ENCODE results near the gene DDX54. TPM values are rescaled to one million over a fixed set of nuclear protein-coding genes. Genes with fewer than 3 reads are reported as not detected.
"Not testable (repeated sequence)": the region's sequence is repeated elsewhere in the genome, so short reads cannot be mapped to it uniquely, and the experiment has no call there.

Gene DDX54
- total RNA-seq, 1 donor from 2014 or later: 30.2 TPM

DNA sequence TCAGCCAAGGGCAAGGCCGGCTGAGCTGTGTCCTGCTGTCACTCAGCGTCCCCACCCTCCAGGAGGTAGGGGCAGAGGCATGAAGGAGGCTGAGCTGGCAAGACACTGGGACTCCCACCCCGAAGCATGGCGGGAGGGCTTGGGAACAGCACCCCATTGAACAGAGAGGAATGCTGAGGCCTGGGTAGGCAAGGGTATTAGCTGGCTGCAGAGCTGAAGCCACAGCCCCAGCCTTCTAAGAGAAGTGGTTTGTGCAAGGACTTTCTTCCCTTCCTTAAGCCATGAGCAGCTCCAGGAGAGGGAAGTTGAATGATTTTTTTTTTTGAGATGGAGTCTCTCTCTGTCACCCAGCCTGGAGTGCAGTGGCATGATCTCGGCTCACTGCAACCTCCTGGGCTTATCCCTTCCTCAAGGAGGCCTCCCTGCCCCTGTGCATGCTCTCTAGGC, 42.4 kb downstream of the DDX54 start:
- DNase-seq (ENCODE audit: low read depth in 2 of 2): no peak

DNA sequence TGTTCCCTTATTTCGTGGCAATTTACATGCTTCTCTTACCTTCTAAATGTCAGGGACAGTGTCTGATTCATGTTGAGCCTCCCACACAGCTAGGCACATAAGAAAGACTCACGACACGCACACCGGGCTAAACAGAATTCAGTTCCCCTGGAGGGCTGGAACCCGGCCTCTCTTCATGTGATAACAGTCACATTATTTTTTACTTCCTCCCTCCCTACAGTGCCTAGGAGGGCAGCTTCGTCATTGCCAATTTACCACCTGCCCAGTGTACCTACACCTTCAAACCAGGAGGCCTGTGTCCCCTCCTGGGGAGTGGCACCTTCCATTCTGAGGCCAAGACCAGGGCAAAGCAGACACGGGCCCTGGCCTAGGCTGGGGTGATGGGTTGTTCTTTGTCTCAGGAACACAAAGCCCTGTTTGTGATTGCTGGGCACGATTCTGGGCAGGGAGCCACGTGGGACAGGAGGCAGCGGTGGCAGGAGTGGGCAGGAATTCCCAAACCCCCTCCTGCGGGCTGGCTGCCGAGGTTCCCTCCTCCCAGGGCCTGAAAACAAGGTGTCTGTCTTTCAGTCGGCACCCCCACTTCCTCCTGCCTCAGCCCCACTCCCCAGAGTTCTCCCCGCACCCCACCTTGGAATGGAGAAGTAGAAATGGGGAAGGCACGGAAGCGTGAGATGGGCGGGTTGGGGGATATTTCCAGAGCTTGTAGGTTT, 42.9 kb downstream of the DDX54 start:
- no peak for DNase-seq (ENCODE audit: low read depth in 2 of 2)

DNA sequence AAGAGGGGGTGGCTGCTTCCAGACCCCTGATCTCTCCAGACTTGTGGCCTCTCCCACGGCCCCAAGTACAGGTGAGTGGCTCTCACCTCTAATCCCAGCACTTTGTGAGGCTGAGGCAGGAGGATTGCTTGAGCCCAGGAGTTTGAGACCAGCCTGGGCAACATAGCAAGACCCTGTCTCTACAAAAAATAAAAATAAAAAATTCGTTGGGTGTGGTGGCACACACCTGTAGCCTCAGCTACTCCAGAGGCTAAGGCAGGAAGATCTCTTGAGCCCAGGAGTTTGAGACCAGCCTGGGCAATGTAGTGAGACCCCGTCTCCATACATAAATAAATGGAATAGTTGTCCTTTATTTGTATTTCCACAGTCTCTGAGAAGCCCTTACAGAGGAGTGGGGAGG, 43.6 kb downstream of the DDX54 start:
- DNase-seq (ENCODE audit: low read depth in 2 of 2): not testable (repeated sequence)

DNA sequence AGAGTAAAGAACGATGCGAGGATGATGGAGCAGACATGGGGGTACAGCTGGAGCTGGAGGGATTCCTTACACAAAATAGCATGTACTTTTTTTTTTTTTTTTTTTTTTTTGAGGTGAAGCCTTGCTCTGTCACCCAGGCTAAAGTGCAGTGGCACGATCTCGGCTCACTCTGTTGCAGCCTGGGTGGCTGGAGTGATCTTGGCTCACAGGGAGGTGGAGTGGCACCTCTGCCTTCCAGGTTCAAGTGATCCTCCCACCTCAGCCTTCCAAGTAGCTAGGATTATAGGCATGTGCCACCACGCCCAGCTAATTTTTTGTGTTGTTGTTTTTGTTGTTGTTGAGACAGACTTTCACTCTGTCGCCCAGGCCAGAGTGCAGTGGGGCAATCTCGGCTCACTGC, 44.6 kb downstream of the DDX54 start:
- no peak for DNase-seq (ENCODE audit: low read depth in 2 of 2)

DNA sequence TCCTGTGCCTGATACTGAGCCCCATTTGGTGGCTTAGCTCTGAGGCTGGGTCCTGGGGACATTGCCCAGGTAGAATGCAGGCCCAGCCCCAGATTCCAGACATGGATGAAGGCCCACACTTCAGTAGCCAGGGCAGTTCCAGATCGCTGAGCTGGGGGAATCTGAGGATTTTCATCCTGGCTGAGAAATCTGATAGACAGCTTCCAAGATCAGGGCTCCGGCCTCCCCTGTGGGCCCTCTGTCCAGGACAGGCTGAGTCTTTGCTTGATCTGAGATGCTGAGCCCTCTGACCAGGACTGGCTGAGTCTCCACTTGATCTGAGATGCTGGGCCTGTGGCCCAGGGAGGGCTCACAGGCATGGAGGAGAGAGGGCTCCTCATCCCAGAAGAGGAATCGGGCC, 46.5 kb downstream of the DDX54 start:
- no peak for DNase-seq (ENCODE audit: low read depth in 2 of 2)

DNA sequence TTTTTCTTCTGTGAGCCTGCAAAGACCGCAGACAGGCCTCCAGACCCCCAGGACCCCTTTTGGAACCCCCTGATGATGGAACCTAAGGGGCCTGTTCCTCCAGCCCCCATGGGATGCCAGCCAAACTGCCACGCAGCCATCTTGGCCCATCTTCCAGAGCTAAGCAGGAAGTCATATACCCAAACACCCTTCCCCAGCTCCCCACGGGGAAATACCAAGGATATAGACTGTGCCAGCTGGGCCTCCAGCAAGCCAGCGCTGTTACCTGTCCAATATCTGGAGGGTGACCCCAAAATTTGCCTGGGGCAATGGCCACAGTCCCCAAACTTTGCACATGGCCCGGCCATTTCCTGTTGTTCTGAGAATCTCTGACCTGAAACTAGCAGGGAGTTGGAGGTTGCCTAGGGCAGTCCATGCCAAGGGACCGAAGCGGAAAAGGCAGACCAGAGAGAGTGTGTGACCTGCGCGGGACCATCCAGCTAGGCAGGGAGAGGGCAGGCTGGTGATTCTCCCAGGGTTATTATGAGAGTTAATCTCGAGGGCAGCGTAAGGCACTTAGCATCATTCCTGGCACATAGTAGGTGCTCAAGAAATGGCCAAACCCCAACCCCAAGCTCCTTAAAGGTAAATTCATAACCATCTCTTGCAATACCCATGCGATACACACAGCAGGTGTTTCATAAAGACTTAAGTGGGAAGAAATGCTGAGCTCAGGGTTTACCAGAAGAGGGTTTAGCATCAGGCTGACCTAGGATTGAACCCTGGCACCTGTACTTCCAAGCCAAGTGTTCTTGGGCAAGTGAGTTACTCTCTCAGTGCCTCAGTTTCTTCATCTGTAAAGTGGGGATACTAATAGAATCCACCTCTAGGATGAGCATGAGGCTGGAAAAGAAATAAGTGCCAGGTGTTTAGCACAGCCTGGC, 47.2 kb downstream of the DDX54 start:
- DNase-seq (ENCODE audit: low read depth in 2 of 2): no peak

DNA sequence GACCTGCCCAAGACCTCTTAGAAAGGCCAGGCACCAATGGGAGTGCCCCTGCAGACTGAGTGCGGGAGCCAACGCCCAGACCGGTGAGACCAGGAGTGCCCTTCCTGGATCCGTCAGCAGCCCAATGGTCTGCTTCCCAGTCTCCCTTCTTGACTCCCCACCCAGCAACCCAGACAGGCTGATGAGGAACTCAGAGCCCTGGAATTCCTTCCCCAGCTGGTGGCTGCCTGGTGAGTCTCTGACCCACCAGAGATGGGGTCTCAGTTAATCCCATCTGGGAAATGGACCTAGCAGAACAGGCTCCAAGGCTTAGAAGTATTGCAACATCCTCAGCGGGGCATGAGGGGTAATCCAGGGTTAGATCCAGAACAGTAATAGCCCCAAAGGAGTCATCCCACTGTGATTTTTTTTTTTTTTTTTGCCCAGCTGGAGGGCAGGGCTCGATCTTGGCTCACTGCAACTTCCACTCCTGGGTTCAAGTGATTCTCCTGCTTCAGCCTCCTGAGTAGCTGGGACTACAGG, 48.2 kb downstream of the DDX54 start:
- DNase-seq (ENCODE audit: low read depth in 2 of 2): no peak

DNA sequence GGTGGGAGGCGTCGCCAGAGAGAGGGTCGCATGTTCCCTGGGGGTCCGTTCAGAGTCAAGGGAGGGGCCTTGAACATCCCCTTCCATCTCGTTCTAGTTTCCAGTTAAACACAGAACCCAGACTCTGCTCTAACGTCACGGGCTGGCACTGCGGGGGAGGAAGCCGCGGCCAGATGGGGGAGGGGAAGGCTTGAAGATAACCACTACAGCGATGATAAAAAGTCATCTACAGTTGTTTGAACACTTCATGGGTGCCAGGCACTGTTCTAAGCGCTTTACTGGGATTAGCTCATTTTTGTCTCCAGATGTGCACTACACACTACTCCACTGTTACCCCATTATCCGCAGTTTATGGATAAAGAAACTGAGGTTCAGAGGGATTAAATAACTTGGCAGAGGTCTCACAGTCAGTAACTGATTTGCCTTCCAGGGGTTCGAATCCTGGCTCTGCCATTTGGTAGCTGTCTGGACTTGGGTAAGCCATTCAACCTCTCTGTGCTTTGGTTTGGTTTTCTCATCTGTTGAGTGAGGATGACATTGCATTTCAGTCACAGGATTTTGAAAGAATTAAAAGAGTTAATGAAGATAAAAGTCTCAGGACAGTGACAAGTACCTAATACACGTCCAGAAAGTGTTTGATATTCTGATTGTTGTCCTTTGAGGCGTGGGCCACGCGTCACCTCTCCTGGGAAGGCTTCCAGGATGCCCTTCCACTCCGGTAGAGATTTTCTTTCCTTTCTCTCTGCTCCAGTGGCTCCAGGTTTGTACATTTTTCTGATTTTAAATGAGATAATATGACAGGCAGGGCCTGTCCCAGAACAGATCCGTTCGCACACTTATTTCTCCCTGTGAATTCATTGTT, 48.9 kb downstream of the DDX54 start:
- no peak for DNase-seq (ENCODE audit: low read depth in 2 of 2)

DNA sequence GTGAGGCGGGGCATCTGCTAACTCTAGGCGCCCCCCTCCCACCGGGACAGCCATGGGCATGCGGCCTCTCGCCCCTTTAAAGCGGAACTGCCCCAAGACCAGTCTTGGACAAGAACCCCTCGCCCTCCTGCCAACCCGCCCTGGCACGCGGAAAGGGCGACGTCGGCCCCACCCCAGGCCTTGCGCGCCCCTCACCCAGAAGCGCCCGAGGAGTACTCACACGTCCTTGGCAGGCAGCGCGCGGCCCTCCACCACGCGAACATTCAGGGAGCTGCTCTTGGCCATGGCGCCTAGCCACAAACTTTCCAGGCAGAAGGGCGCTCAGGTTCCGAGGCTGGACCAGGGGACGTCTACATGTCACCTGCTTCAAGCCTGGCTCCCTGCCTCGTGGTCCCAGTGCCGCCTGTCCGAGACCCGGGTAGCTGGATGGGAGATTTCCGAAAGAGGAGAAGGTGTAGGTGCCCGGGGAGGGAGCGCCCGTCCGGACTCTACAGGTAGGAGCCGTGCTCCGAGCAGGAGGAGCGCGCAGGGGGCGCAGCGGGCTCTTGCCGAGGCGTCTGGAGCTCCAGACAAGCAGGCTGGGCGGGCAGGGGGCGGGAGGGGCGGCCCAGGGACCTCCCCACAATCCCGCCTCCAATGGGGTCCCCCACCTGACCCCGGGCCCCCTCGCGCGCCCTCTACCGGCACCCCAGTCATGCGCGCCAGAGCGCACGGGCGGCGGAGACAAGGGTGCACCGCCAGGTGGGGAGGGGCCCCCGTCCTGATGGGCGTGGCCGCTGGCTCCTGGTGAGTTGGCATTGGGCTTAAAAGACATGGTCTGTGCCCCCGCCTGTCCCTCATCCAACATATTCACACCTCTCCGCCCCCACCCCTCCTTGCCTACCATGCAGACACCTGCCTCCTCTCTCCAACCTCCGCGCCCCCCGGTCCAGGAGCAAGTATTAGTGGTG, 49.8 kb downstream of the DDX54 start, which contains the start of gene RASAL1:
Gene RASAL1 (minus strand): TSS at position 584 of the 950 bp plus-strand sequence. CDS start 299 bp downstream, at position 285.
- DNase-seq (ENCODE audit: low read depth in 2 of 2): no peak

DNA sequence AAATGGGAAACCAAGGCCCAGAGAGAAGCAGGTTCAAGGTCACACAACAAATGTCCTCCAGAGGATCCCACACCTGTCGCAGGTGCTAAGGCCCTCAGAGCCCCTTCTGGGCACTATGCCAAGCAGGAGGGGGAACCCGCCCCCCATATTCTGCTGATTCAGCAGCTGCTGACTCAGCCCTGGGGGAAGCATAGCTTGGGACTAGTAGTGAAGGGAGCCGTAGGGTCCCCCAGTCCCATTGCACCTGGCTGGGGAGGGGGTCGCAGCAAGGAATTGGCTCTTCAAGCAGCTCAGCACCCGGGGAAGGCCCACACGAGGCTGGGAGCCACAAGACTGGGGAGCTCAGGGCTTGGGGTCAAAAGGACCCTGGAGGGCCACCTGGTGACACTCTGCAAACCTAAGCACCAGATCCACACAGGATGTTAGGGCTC, 50.7 kb downstream of the DDX54 start:
- no peak for DNase-seq (ENCODE audit: low read depth in 2 of 2)

DNA sequence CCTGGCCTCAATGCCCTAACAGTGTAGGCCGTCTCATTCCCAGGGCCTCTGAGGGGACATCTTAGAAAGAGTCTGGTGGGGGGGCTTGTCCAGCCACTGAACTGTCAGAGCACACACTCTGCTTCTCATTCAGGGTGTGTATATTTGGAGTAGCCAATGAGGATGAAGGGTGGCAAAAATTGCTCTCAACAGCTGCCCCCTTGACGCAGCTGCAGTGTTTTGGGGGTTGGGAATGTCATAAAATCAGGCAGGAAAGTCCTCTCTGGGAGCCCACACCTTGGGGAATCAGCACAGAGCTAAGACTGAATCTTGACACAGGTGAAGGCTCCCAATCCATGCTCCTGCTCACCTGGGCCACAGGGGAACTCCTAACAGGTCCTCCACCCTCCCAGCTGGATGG, 51.2 kb downstream of the DDX54 start:
- DNase-seq (ENCODE audit: low read depth in 2 of 2): no peak

DNA sequence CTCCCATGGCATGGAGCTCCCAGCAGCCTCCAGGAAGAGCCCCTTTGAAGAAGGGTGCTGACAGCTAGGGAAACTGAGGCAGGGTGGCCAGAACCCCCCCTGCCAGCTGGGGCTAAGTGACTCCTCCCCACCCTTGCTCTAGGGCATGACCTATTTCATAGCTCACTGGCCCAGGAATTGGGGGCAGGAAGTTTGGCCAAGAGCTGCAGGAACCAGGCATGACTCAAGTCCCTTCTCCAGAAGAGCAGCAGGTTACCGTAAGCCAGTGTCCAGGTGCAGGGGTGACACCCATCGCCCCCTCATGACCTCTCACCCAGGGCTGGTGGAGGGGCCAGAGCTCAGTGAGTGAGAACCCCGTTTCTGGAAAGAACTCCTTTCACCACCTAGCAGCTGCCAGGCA, 51.6 kb downstream of the DDX54 start:
- no peak for DNase-seq (ENCODE audit: low read depth in 2 of 2)

DNA sequence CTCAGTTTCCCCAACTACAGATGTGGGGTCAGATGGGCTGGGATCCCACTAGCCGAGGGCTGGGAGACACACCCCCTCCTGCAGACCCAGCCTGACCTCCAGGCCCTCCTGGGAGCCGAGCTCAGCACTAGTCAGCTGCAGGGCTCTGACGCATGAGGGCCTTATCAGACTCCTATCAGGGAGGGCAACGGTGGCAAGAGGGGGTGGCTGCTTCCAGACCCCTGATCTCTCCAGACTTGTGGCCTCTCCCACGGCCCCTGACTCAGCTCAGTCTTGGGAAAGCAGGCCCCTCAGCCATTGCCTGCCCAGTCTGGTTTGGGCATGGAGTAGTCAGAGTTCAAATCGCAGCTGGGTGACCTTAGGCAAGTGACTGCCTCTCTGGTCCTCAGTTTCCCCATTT, 52.2 kb downstream of the DDX54 start:
- no peak for DNase-seq (ENCODE audit: low read depth in 2 of 2)

DNA sequence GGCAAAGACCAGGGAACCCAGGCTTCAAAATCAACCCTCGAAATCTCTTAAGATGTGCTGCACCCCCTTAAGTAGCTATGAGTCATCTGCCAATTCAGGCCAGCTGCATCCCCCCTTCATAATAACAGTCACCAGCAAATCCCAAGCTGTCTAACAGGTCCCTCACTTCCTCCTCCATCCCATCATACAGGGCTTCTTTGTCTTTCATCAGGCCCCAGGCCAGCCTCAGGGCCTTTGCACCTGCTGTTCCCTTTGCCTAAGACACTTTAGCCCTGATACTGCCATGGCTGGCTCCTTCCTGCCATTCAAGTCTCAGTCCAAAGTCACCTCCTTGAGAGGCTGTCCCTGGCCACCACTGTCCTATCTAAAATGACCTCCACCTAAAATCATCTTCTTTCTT, 53.7 kb downstream of the DDX54 start:
- no peak for DNase-seq (ENCODE audit: low read depth in 2 of 2)

DNA sequence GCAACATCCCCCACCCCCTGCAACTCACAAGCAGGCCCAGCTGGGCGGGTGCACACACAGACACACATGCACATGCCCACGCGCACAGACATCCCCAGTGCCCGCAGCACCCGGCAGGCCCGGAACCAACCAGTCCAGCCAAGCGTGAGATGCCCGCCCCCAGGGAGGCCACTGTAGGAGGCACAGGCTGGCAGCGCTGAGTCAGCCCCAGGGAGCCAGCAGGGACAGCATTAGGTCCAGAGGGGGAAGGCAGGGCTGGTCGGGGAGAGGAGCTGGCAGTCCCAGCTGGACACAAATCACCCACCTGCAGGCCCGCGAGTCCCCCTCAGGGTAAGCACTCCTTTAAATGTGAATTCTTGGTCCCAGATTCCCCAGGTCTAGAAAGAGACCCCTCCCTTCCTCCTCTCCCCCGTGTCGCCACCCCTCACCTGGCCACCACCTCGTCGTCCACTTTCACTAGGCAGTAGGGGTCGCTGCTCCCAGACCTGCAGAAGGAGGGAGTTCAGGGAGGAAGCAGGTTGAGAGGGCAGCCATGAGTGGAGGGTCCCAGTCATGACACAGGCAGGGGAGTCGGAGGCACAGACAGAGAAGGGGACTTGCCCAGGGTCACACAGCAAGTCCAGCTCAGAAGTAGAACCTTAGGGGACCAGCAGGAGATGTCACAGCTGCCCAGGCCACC, 54.7 kb downstream of the DDX54 start:
- no peak for DNase-seq (ENCODE audit: low read depth in 2 of 2)

DNA sequence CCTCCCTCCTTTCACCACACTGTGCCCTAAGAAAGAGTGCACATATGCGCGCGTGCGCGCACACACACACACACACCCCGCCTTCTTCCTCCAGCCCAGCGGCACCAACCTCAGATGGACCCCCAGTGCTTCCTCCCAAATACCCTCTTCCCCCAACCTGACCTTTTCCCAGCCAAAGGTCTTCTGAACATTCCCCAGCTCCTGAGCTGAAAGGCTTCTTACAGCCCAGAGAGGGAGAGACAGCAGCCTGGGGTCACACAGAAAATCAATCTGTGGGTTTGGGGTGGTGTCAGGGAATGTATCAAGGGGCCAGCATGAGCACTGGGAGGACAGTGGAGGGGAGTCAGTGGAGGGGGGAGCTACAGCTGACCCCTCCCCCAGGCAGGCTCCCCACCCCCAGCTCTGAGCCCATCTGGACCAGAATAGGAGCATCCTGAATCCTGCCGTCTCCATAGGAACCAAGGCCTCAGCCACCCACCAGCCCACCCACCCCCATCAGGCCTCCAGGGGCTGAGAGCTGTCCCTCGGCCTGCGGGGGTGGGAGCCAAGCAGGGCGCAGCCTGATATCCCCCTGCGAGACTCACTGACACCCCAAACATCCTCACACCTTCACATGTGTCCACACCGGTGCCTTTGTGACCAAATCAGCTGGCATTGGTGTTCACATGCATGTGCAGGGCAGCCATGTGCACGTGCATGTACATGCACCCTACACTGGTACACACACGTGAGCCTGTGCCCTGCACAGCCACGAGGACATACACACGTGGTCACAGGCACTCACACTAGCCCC, 55.4 kb downstream of the DDX54 start:
- DNase-seq (ENCODE audit: low read depth in 2 of 2): no peak

DNA sequence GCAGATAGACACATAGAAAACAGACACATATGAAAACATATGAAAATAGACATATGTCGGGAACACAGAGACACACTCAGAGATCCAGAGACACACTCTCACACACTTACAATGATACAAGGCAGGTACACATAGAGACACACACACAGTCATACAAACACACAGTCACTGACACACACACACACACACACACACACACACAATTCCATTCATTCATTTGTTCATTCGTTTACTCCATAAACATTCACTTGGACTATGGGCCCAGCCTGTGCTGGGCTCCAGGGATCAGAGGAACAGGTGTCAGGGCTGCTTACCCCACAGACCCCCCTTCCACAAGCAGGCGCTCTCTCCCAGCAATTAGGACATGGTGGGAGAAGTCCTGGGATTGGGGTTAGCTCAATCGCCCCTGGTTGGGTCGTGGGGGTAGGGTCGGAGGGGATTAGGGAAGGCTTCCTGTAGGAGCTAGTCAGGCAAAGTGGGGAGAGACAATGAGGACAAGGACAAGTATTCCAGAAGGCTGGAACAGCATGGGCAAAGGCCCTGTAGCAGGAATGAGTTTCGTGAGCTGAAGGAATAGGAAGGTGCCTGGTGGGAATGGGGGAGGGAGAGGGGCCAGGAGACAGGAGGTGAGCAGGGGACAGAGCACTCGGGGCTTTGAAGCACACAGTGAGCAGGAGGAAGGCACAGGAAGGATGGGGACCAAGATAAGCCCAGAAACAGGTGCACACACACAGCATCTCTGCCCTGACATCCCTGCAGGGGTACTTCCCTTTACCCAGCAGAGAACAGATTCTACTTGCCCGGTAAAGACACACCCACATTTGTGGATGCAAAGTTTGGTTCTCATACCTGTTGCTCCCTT, 56.2 kb downstream of the DDX54 start:
- no peak for DNase-seq (ENCODE audit: low read depth in 2 of 2)

DNA sequence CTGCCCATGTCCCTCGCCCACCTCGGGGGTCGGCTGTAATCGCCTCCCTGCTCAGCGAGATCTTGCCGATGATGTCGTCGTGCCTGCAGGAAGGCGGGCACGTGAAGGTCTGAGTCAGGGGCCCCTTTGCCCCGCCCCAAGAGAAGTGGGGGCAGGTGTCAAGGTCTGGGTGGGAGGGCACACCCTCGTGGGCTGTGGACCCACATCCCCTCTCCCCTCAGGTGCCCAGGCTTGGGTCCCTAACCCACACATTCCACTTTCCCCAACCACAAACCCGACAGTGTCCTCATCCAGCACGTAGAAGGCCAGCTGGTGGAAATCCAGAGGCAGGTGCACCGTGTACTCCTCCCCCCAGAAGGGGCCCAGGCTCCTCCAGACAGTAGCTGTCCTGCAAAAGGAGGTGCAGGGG, 57.5 kb downstream of the DDX54 start:
- DNase-seq (ENCODE audit: low read depth in 2 of 2): no peak

Data from lung microvascular endothelial cell (primary cell).